ENCODE data around the gene SLC5A11. TPM values are rescaled to one million over a fixed set of nuclear protein-coding genes. Genes with fewer than 3 reads are reported as not detected.
A peak's percentile ranks its signal among the peaks of the same experiment; 100 is the strongest.
"Not testable (repeated sequence)": the region's sequence is repeated elsewhere in the genome, so short reads cannot be mapped to it uniquely, and the experiment has no call there.

Gene SLC5A11
- total and polyA plus RNA-seq, 4 donors = 0.05 to 1.1 TPM; not detected in 2

DNA sequence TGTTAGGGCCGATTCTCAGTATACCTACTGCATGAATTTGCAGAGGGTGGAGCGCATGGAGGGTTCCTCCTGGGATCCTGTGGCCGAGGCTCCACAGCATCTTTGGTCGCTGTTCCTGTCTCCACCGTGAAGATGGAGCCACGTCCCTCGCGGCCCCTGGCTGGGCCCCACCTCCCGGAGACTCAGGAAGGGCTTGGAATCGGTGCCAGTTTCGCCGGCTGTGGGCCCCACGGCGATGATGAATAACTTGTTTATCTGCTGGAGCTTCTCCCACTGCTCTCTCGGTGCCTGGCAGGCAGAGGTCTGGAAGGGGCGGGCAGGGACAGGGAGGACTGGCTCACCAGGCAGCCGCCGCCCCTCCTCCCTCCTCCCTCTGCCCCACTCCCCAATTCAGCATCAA, 8.1 kb downstream of the SLC5A11 start:
- ATAC-seq (ENCODE audit: insufficient read depth, low FRiP score) = peak; percentile 11
- DNase-seq = peak in 1 of 3 donors; percentile 14
- WGBS, 2 donors = 16 to 25% methylated on average over 18 of the region's 18 CpGs

GRCh38 chr16:24854607-24855171, 8.9 kb downstream of the SLC5A11 start:
- H3K27me3 ChIP-seq (ENCODE audit: control insufficient read depth in 3 of 3, insufficient read depth in 3 of 3, low read length in 2 of 3) = peaks cover 0 to 7% (median 0%) of the 10 kb centered on the region in 3 donors
- no peak for ATAC-seq (ENCODE audit: insufficient read depth, low FRiP score)
- no peaks in the 10 kb centered on the region for H3K36me3 ChIP-seq (ENCODE audit: control insufficient read depth in 4 of 4, insufficient read depth in 4 of 4, low read length in 4 of 4)
- DNase-seq = no peak
- no peak overlapping the region for H3K9ac ChIP-seq (ENCODE audit: insufficient read depth in 1 of 2, low read length in 2 of 2)
- H3K27ac ChIP-seq (ENCODE audit: low read depth in 1 of 2, low read length in 1 of 2) = no peak overlapping the region
- peaks cover 0 to 3% (median 0%) of the 10 kb centered on the region in 4 donors for H3K9me3 ChIP-seq (ENCODE audit: control insufficient read depth in 4 of 4, insufficient read depth in 3 of 4, low read length in 3 of 4)
- H3K4me1 ChIP-seq (ENCODE audit: control insufficient read depth in 5 of 5, insufficient read depth in 5 of 5, low read length in 5 of 5) = peaks cover 0 to 4% (median 0%) of the 10 kb centered on the region in 5 donors
- no peak overlapping the region for H3K4me3 ChIP-seq
- no peak for TF ChIP-seq CTCF (IDR thresholded peaks at IDR 0.05; ENCODE audit: control extremely low read depth, extremely low read depth)

More for the DNA sequence above, 8.1 kb downstream of the SLC5A11 start:
- Histone ChIP-seq H3K9me3 (ENCODE audit: control insufficient read depth in 4 of 4, insufficient read depth in 3 of 4, low read length in 3 of 4) (peaks cover 0 to 3% (median 0%) of the 10 kb centered on the region in 4 donors), H3K9ac (ENCODE audit: insufficient read depth in 1 of 2, low read length in 2 of 2) (no peak overlapping the region), H3K4me1 (ENCODE audit: control insufficient read depth in 5 of 5, insufficient read depth in 5 of 5, low read length in 5 of 5) (peaks cover 0 to 4% (median 0%) of the 10 kb centered on the region in 5 donors), H3K4me3 (no peak overlapping the region), H3K27ac (ENCODE audit: low read depth in 1 of 2, low read length in 1 of 2) (no peak overlapping the region), H3K36me3 (ENCODE audit: control insufficient read depth in 4 of 4, insufficient read depth in 4 of 4, low read length in 4 of 4) (no peaks in the 10 kb centered on the region), H3K27me3 (ENCODE audit: control insufficient read depth in 3 of 3, insufficient read depth in 3 of 3, low read length in 2 of 3) (peaks cover 0 to 7% (median 0%) of the 10 kb centered on the region in 3 donors)
- TF ChIP-seq CTCF (IDR thresholded peaks at IDR 0.05; ENCODE audit: control extremely low read depth, extremely low read depth) = no peak

GRCh38 chr16:24855678-24856077, 9.9 kb downstream of the SLC5A11 start:
- DNase-seq (no peak), ATAC-seq (ENCODE audit: insufficient read depth, low FRiP score) (no peak)
- Histone ChIP-seq H3K9ac (ENCODE audit: insufficient read depth in 1 of 2, low read length in 2 of 2) (no peak overlapping the region), H3K9me3 (ENCODE audit: control insufficient read depth in 4 of 4, insufficient read depth in 3 of 4, low read length in 3 of 4) (peaks cover 0 to 3% (median 0%) of the 10 kb centered on the region in 4 donors), H3K36me3 (ENCODE audit: control insufficient read depth in 4 of 4, insufficient read depth in 4 of 4, low read length in 4 of 4) (no peaks in the 10 kb centered on the region), H3K4me3 (no peak overlapping the region), H3K4me1 (ENCODE audit: control insufficient read depth in 5 of 5, insufficient read depth in 5 of 5, low read length in 5 of 5) (peaks cover 0 to 4% (median 0%) of the 10 kb centered on the region in 5 donors), H3K27me3 (ENCODE audit: control insufficient read depth in 3 of 3, insufficient read depth in 3 of 3, low read length in 2 of 3) (peaks cover 0 to 7% (median 0%) of the 10 kb centered on the region in 3 donors), H3K27ac (ENCODE audit: low read depth in 1 of 2, low read length in 1 of 2) (no peak overlapping the region)
- no peak for TF ChIP-seq CTCF (IDR thresholded peaks at IDR 0.05; ENCODE audit: control extremely low read depth, extremely low read depth)
- 73% methylated on average over 5 of the region's 5 CpGs for WGBS, 2 donors

- not testable (repeated sequence) for H3K4me3 ChIP-seq; H3K27me3 ChIP-seq (ENCODE audit: control insufficient read depth in 3 of 3, insufficient read depth in 3 of 3, low read length in 2 of 3); H3K9ac ChIP-seq (ENCODE audit: insufficient read depth in 1 of 2, low read length in 2 of 2); ATAC-seq (ENCODE audit: insufficient read depth, low FRiP score); H3K36me3 ChIP-seq (ENCODE audit: control insufficient read depth in 4 of 4, insufficient read depth in 4 of 4, low read length in 4 of 4); H3K9me3 ChIP-seq (ENCODE audit: control insufficient read depth in 4 of 4, insufficient read depth in 3 of 4, low read length in 3 of 4); H3K4me1 ChIP-seq (ENCODE audit: control insufficient read depth in 5 of 5, insufficient read depth in 5 of 5, low read length in 5 of 5); DNase-seq; H3K27ac ChIP-seq (ENCODE audit: low read depth in 1 of 2, low read length in 1 of 2)
- WGBS, 2 donors = 85 to 90% methylated on average over 8 of the region's 8 CpGs
Measured at GRCh38 chr16:24856871-24857270, 11.1 kb downstream of the SLC5A11 start.

All from lung (tissue), 12 donors.